Testis (tissue), 3 donors: ENCODE results near the gene FBLN1. TPM values are rescaled to one million over a fixed set of nuclear protein-coding genes. Genes with fewer than 3 reads are reported as not detected.

Experiments
- DNase-seq: peaks from one replicate; pipeline ENCODE4 v3.0.0-alpha.2; 2019
- H3K27ac ChIP-seq, 2 donors: fragments of 200-600 bp; sonication (generic); one replicate each; pipeline ENCODE4 v1.5.1; 2019
- H3K27me3 ChIP-seq: fragments of 200-600 bp; sonication (generic); one replicate; pipeline ENCODE4 v1.5.1; 2019
- H3K36me3 ChIP-seq: fragments of 200-600 bp; sonication (generic); one replicate; pipeline ENCODE4 v1.5.1; 2017; ENCODE audit warnings: low read depth; ENCODE audit errors: missing control alignments
- H3K4me1 ChIP-seq: fragments of 200-600 bp; sonication (generic); one replicate; pipeline ENCODE4 v1.5.1; 2019
- H3K4me3 ChIP-seq, 2 donors: fragments of 200-600 bp; sonication (generic); one replicate each; pipeline ENCODE4 v1.5.1; 2017 to 2019
- H3K9me3 ChIP-seq: fragments of 200-600 bp; sonication (generic); one replicate; pipeline ENCODE4 v1.5.1; 2017
- POLR2A ChIP-seq: fragments of 450-650 bp; IDR thresholded peaks from one replicate; pipeline ENCODE4 v1.6.1; 2017; ENCODE audit warnings: antibody characterized with exemption, mild to moderate bottlenecking, moderate library complexity
- WGBS, 2 donors: methylation state at CpG; one replicate each; pipeline ENCODE4 v1.1.5; 2018; 5-methylcytosine and 5-hydroxymethylcytosine counted together
- intact Hi-C: fragments of 100-400 bp; cut with DNase I; formaldehyde crosslinking; loops from one replicate; pipeline ENCODE4 v1.15.1; 2023; ENCODE audit warnings: low total_unique reads
- polyA plus RNA-seq: library from polyadenylated mRNA; stranded (reverse); fragments of 350-450 nt; fragmentation: Illumina TruSeq; extraction: RNeasy Lipid Tissue Mini Kit (QIAGEN cat#74804); gene quantifications from one replicate; pipeline ENCODE4 v1.2.3, GENCODE V29; 2014; ENCODE audit warnings: low read depth, low replicate concordance; ENCODE audit not compliant: insufficient read depth
- small RNA-seq, 2 donors: library from RNA; depleted of rRNA; stranded (forward); fragments of <200 nt; gene quantifications; one replicate each; pipeline ENCODE3, GENCODE V24; 2016
- total RNA-seq, 2 donors: library from RNA; depleted of rRNA; stranded (reverse); fragments of >200 nt; gene quantifications; one replicate each; pipeline ENCODE4 v1.2.3, GENCODE V29; 2016
- TF ChIP-seq, protein P1 (sequence below), 3 experiments: fragments of 450-650 bp in 2 of 3; fragments of 200-600 bp in 1 of 3; sonication (generic) in 1 of 3; IDR thresholded peaks; one replicate each; pipeline ENCODE4 v1.5.1; 2016 to 2019; ENCODE audit warnings: antibody characterized with exemption in 3 of 3, mild to moderate bottlenecking in 2 of 3, moderate library complexity in 1 of 3

The FBLN1 gene
- total and polyA plus RNA-seq, 3 donors from 2014 or later, result 32.4 to 154 (median 42.2) TPM

DNA sequence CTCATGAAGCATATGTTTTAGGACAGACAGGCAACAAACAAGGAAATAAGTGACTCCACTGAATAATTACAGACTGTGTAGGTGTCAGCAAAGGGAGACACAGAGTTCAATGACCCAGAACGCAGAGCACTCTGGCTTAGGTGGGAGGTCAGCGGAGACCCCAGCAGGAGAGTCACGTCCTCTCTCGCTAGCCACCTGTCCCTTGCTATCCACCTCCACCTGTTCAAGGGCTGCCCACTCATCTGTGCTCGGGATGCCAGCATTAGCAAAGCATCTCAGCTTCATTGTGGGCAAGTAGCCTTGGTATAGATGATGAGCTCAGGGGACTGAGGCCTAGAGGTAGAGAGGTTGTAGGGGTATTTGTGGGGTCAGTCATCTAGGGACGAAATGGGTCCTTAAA is 147.1 kb downstream of the FBLN1 start:
- Histone ChIP-seq H3K4me1 (no peaks in the 10 kb centered on the region), H3K27ac (no peak overlapping the region), H3K36me3 (no peaks in the 10 kb centered on the region), H3K27me3 (no peaks in the 10 kb centered on the region), H3K4me3 (no peak overlapping the region), H3K9me3 (no peaks in the 10 kb centered on the region)
- intact Hi-C loops, result no loop called here
- TF ChIP-seq, protein P1, sequence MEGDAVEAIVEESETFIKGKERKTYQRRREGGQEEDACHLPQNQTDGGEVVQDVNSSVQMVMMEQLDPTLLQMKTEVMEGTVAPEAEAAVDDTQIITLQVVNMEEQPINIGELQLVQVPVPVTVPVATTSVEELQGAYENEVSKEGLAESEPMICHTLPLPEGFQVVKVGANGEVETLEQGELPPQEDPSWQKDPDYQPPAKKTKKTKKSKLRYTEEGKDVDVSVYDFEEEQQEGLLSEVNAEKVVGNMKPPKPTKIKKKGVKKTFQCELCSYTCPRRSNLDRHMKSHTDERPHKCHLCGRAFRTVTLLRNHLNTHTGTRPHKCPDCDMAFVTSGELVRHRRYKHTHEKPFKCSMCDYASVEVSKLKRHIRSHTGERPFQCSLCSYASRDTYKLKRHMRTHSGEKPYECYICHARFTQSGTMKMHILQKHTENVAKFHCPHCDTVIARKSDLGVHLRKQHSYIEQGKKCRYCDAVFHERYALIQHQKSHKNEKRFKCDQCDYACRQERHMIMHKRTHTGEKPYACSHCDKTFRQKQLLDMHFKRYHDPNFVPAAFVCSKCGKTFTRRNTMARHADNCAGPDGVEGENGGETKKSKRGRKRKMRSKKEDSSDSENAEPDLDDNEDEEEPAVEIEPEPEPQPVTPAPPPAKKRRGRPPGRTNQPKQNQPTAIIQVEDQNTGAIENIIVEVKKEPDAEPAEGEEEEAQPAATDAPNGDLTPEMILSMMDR (IDR thresholded peaks at IDR 0.05), result no peak
- TF ChIP-seq POLR2A, result no peak
- no peak for DNase-seq
- 86 to 98% methylated on average over 6 of the region's 6 CpGs for WGBS, 2 donors

DNA sequence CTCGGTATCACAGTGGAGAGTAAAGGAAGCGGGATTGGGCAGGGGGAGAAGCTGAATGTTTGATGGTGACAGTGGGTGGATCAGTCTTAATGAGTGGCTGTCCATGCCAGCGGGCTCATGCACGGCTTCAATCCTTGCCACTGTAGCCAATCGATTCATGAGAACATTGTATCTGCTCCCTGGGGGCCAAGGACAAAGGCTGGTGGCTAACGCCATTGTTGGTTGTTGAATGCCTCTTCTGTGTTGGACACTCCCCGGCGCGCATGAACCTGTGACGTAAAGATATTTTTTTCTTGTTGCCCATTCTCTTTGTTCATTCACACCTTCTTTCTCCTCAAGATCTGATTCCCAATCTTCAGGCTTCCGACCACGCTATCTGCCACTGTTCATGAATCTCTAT is 148.0 kb downstream of the FBLN1 start:
- Histone ChIP-seq H3K36me3 (no peaks in the 10 kb centered on the region), H3K27me3 (no peaks in the 10 kb centered on the region), H3K4me3 (no peak overlapping the region), H3K27ac (no peak overlapping the region), H3K4me1 (no peaks in the 10 kb centered on the region), H3K9me3 (no peaks in the 10 kb centered on the region)
- 63 to 79% methylated on average over 12 of the region's 12 CpGs for WGBS, 2 donors
- intact Hi-C loops, result no loop called here
- DNase-seq, result peak; percentile 77
- TF ChIP-seq, protein P1 (IDR thresholded peaks at IDR 0.05), result no peak
- no peak for TF ChIP-seq POLR2A

Small RNA genes lying within 50 kb of the gene (small RNA-seq; reads per million reads assigned to genes)
- 0 reads per million in 2 donors for gene RNU6-1161P

Other genes with a start within 250 kb of the FBLN1 start
- not detected for gene UPK3A, start 217.9 kb upstream of the FBLN1 start, total RNA-seq
- gene UPK3A, start 217.9 kb upstream of the FBLN1 start, polyA plus RNA-seq, result not detected
- 100 to 1,000 TPM in 1 of 2 donors, 10 to 100 TPM in 1; 80.2 to 104 TPM for gene FAM118A, start 192.9 kb upstream of the FBLN1 start, total RNA-seq
- gene FAM118A, start 192.9 kb upstream of the FBLN1 start, polyA plus RNA-seq, result 70.8 TPM
- 10 to 100 TPM; 24.7 to 46.8 TPM for gene SMC1B, start 89.3 kb upstream of the FBLN1 start, total RNA-seq
- 10.1 TPM for gene SMC1B, start 89.3 kb upstream of the FBLN1 start, polyA plus RNA-seq
- 10 to 100 TPM; 20.3 to 38.5 TPM for gene RIBC2, start 89.2 kb upstream of the FBLN1 start, total RNA-seq
- 66.7 TPM for gene RIBC2, start 89.2 kb upstream of the FBLN1 start, polyA plus RNA-seq
- 100 to 1,000 TPM; 171 to 176 TPM for gene ATXN10, start 169.0 kb downstream of the FBLN1 start, total RNA-seq
- gene ATXN10, start 169.0 kb downstream of the FBLN1 start, polyA plus RNA-seq, result 204 TPM